ENCODE measurements around the gene TGFBR2.

GRCh38 chr3:30581982-30582381, 24.4 kb upstream of the TGFBR2 start:
- TF ChIP-seq POLR2AphosphoS5 (IDR thresholded peaks at IDR 0.05; ENCODE audit: borderline replicate concordance, low read depth, low read length): no peak
- TF ChIP-seq EZH2 (IDR thresholded peaks at IDR 0.05): no peak

Measured in SK-N-MC (cell line).